HG03139 (cell line): ENCODE results near the gene PHACTR3.

Source experiments
- ATAC-seq: cut with Tn5 transposase; IDR thresholded peaks from one replicate; pipeline ENCODE4 v1.9.1; 2021; ENCODE audit not compliant: unreplicated experiment

Gene PHACTR3

GRCh38 chr20:59747671-59748515, 143.6 kb downstream of the PHACTR3 start:
- ATAC-seq: no peak

DNA sequence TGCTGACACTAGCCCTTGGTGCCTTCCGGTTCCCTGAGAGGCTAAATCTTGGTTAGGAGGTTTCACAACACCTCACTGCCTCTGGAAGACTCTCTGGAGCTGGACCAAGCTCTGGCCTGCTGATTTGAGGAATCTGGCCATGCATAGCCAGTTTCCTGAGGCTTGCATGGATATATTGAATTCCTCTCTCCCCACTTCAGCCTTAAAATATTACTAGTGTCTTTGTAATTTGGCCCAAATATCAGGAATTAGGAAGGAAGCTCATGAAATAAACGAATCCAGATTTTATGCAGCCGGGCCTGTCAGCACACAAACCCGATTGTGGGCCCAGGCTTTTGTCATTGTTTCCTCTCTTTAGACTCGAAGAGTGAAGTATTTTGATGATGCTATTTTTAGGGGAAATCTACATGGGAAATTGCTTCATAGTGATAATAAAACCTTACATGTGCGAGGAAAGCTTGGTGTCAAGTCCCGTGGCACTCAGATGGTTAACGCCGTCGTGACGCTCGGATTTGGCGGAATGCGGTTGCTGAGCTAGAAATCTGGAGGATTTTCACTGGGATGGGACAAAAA, 144.4 kb downstream of the PHACTR3 start:
- ATAC-seq: no peak

DNA sequence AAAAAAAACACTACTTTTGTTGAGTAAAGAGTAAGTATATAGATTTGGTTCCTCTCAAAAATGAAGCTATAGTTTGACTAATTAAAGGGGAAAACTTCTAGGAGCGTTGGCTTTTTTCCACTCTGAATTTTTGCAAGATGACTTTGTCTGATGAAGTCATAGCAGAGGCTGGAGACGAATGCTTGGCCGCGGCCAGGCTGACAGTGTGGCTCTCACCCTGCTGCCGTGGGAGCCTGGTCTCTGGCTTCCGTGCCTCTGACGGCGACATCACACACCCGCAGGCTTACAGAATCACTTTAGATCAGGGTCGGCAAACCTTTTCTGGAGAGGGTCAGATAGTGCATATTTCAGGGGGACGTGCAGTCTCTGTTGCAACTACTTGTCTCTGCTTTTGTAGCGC, 145.0 kb downstream of the PHACTR3 start:
- no peak for ATAC-seq

- ATAC-seq: no peak
Observed at GRCh38 chr20:59750209-59750840, 146.0 kb downstream of the PHACTR3 start.

- peak; percentile 46 for ATAC-seq
Observed at GRCh38 chr20:59751075-59751711, 146.9 kb downstream of the PHACTR3 start.

- peak; percentile 62 for ATAC-seq
Observed at GRCh38 chr20:59752101-59752586, 147.8 kb downstream of the PHACTR3 start.

GRCh38 chr20:59752704-59753460, 148.5 kb downstream of the PHACTR3 start:
- peak; percentile 32 for ATAC-seq

DNA sequence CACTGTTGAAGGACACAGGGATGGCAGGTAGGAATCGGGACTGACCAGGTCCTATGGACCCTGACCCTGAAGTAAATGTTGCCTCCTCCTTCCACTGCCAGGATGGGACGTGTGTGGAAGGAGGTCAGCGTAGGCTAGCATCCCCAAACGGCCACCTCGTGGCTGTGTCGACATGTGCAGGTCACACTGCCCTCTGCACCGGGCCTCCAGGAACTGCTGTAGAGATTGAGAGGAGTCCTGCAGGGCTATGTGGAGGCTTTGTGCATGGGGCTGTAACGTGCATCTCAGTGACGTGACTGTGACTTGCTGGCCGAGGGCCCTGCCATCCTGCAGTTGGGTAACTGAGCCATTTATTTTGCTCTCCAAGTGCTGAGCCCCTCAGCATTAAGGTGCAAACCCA, 149.5 kb downstream of the PHACTR3 start:
- ATAC-seq: no peak

DNA sequence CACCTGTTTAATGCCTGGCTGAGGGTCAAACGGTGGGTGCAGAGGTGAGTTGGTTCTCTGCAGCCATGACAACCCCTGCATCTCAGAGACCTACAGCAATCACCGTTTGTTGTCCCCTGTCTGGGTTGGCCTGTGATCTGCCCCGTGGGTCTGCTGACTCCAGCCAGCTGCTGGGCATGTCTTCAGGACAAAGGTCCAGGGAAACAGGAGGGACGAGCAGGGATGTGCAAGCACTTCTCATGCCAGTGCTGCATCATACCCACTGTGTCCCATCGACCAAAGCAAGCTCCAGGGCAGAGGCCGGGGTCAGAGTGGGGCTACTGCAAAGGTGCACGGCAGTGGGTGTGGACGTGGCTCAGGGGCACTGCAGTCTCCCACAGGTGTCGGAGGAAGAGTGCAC, 150.2 kb downstream of the PHACTR3 start:
- ATAC-seq: no peak

DNA sequence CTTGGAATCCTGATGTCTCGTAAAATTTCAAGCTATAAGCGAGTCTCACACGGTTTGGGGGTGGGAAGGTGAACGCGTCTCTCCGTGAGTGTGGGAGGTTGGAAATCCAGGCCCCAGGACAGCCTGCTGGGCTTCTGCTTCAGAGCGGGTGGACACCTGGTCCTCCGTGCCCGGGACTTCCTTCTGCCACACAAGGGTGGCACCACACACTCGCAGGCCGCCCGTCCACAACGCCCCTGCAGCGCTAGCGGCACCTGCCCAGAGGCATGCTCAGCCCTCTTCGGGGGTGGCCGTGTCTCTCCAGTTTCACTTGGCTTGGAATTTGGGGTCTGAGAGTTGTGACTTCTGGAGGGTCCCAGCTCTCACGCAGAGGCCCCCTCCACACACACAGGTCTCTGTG, 151.9 kb downstream of the PHACTR3 start:
- ATAC-seq: no peak

GRCh38 chr20:59764037-59764436, 159.7 kb downstream of the PHACTR3 start:
- no peak for ATAC-seq

DNA sequence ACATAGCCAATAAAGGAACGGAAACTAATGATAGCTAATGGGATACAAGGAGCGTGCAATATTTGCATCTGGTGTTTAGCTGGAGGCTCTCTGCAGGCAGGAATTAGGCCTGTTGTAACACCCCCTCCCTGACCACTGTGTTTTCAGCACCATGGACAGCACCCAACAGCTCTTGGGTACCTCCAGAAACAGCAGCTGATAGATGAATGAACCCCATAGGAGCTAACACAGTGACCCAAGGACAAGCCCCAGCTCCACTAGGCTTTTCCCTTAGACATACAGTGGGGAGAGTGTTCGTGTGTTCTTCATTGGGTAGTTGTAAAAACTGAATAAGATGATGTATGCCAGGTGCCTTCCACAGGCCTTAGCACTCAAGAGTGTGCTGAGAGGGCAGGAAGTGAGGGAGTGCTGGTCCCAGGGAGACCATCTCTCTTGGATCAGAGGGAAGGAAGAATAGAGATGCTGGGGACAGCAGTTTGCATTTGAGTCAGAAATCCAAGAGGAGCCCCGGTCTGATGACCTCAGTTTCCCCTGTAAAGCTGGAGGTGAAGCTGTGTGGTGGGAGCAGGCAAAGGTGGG, 161.3 kb downstream of the PHACTR3 start:
- no peak for ATAC-seq

- no peak for ATAC-seq
Observed at GRCh38 chr20:59767656-59768055, 163.3 kb downstream of the PHACTR3 start.

- ATAC-seq: no peak
Observed at GRCh38 chr20:59770270-59770669, 165.9 kb downstream of the PHACTR3 start.

DNA sequence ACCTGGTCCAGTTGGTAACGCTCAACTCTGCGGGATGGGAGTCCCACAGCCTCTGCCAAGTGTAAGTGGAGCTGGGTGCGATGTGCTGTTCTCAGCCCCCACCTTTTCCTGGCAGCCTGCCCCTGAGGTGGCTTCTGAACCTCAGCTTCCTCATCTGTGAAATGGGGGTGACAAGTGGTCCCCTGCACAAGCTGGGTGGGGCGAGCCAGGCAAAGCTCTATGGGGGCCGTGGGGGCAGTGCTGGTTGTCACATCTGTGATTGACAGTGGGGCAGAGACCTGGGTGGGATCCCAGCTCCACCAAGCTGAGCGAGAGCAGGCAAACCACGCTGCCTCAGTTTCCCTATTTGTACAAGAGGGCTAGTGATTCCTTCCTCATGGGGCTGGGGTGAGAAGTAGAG, 166.5 kb downstream of the PHACTR3 start:
- ATAC-seq: no peak

- ATAC-seq: no peak
Observed at GRCh38 chr20:59771506-59772372, 167.4 kb downstream of the PHACTR3 start.

GRCh38 chr20:59772373-59772705, 168.0 kb downstream of the PHACTR3 start:
- no peak for ATAC-seq

DNA sequence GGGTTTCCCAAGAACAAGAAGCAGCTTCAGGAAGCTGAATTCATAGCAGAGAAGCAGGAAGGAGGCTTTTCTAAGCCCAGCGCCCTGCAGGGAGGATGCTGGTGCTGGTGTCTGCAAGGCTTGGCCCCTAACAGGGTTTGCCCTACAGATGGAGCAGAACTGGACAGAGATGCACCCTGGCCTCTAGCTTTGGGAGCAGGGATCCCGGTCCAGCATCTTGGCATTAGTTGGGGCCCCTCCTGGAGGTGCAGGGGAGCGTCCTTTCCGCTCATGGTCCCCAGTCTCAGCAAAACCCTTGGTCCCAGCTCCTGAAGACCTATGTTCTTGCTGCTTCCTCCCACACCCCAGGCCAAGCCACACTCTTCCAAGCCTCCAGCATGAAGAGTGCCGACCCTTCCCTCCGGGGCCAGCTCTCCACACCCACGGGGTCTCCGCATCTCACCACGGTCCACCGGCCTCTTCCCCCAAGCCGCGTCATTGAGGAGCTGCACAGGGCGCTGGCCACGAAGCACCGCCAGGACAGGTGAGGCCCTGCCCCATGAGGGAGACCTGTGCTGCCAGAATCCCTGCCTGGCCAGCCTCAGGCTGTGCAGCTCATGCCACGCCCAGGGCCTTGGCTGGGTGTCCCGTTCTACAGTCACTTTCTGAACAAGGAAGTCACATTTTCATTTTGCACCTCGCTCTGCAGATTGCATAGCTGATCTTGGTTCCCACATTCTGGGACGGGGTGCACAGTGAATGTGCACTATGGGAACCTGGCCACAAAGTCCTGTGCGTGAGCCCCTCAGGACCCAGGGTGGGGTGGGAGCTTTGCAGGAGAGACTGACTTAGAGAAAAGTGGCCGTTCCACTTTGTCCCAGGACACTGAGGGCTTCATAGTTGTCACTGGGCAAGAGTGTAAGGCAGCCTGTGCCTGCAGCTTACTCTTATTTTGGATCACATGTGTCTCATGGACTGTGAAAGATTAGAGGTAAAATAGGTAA, 168.9 kb downstream of the PHACTR3 start:
- ATAC-seq: no peak
